HFFc6 (cell line): ENCODE data around the gene LONP2. TPM values are rescaled to one million over a fixed set of nuclear protein-coding genes. Genes with fewer than 3 reads are reported as not detected.

Source experiments
- DNase-seq: peaks from one replicate; pipeline ENCODE4 v3.0.0-alpha.2; 2018
- H3K27ac Mint-ChIP-seq: 2 replicates; pipeline ENCODE4 v1.8.0; 2020; ENCODE audit warnings: mild to moderate bottlenecking, mixed read lengths
- H3K27me3 Mint-ChIP-seq: 2 replicates; pipeline ENCODE4 v1.8.0; 2021; ENCODE audit warnings: mild to moderate bottlenecking, moderate library complexity, mixed read lengths; ENCODE audit not compliant: insufficient read depth
- H3K36me3 Mint-ChIP-seq: 2 replicates; pipeline ENCODE4 v1.8.0; 2021; ENCODE audit warnings: low read depth, mixed read lengths
- H3K4me1 Mint-ChIP-seq: 2 replicates; pipeline ENCODE4 v1.8.0; 2020; ENCODE audit warnings: low read depth, mixed read lengths
- H3K4me3 Mint-ChIP-seq: 2 replicates; pipeline ENCODE4 v1.8.0; 2020; ENCODE audit warnings: mild to moderate bottlenecking, moderate library complexity, mixed read lengths
- H3K9me3 Mint-ChIP-seq: 2 replicates; pipeline ENCODE4 v1.8.0; 2020; ENCODE audit warnings: mild to moderate bottlenecking, mixed read lengths
- total RNA-seq, 6 experiments: library from RNA; stranded (reverse); fragmentation: NEBNext Ultra II Directional; extraction: Animal tissue kit (Norgen Biotek cat#: 25700); gene quantifications; 2 replicates in 1 of 6; 3 replicates in 5 of 6; pipeline ENCODE4 v1.2.3, GENCODE V29; 2021
- TF ChIP-seq, protein P1 (sequence below): fragments of 200-600 bp; sonication (generic); IDR thresholded peaks from 2 replicates; pipeline ENCODE4 v1.5.0; 2021; ENCODE audit warnings: antibody characterized with exemption, mild to moderate bottlenecking

Gene LONP2
- total RNA-seq, 6 experiments from 2014 or later, result 64.3 to 80.1 (median 72.8) TPM

- peak; percentile 49 for DNase-seq
- peak overlapping the region; percentile 1; the same call in 1 of the 2 replicates for H3K27ac Mint-ChIP-seq
- no peak overlapping the region for H3K4me3 Mint-ChIP-seq
- peaks cover 18% of the 10 kb centered on the region for H3K36me3 Mint-ChIP-seq
- H3K27me3 Mint-ChIP-seq, result no peaks in the 10 kb centered on the region
- TF ChIP-seq, protein P1, sequence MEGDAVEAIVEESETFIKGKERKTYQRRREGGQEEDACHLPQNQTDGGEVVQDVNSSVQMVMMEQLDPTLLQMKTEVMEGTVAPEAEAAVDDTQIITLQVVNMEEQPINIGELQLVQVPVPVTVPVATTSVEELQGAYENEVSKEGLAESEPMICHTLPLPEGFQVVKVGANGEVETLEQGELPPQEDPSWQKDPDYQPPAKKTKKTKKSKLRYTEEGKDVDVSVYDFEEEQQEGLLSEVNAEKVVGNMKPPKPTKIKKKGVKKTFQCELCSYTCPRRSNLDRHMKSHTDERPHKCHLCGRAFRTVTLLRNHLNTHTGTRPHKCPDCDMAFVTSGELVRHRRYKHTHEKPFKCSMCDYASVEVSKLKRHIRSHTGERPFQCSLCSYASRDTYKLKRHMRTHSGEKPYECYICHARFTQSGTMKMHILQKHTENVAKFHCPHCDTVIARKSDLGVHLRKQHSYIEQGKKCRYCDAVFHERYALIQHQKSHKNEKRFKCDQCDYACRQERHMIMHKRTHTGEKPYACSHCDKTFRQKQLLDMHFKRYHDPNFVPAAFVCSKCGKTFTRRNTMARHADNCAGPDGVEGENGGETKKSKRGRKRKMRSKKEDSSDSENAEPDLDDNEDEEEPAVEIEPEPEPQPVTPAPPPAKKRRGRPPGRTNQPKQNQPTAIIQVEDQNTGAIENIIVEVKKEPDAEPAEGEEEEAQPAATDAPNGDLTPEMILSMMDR, result peak; percentile 46; the same call in 1 of the 2 replicates
- peaks cover 50% of the 10 kb centered on the region for H3K4me1 Mint-ChIP-seq
- H3K9me3 Mint-ChIP-seq, result no peaks in the 10 kb centered on the region
Measured at GRCh38 chr16:48317614-48318315, 73.7 kb downstream of the LONP2 start.

GRCh38 chr16:48318630-48319029 is 74.5 kb downstream of the LONP2 start:
- DNase-seq, result peak; percentile 13
- H3K27ac Mint-ChIP-seq, result no peak overlapping the region
- H3K36me3 Mint-ChIP-seq, result peaks cover 11% of the 10 kb centered on the region
- no peak overlapping the region for H3K4me3 Mint-ChIP-seq
- H3K9me3 Mint-ChIP-seq, result no peaks in the 10 kb centered on the region
- TF ChIP-seq, protein P1, result no peak
- no peaks in the 10 kb centered on the region for H3K27me3 Mint-ChIP-seq
- peaks cover 53% of the 10 kb centered on the region for H3K4me1 Mint-ChIP-seq

GRCh38 chr16:48321317-48322036 is 77.4 kb downstream of the LONP2 start:
- Mint-ChIP-seq H3K36me3 (peaks cover 9% of the 10 kb centered on the region), H3K4me1 (peaks cover 66% of the 10 kb centered on the region), H3K4me3 (no peak overlapping the region), H3K27ac (peak overlapping the region; percentile 57; the same call in 1 of the 2 replicates), H3K27me3 (peaks cover 1% of the 10 kb centered on the region; the same call in 1 of the 2 replicates), H3K9me3 (no peaks in the 10 kb centered on the region)
- TF ChIP-seq, protein P1, result no peak
- DNase-seq, result peak; percentile 27

DNA sequence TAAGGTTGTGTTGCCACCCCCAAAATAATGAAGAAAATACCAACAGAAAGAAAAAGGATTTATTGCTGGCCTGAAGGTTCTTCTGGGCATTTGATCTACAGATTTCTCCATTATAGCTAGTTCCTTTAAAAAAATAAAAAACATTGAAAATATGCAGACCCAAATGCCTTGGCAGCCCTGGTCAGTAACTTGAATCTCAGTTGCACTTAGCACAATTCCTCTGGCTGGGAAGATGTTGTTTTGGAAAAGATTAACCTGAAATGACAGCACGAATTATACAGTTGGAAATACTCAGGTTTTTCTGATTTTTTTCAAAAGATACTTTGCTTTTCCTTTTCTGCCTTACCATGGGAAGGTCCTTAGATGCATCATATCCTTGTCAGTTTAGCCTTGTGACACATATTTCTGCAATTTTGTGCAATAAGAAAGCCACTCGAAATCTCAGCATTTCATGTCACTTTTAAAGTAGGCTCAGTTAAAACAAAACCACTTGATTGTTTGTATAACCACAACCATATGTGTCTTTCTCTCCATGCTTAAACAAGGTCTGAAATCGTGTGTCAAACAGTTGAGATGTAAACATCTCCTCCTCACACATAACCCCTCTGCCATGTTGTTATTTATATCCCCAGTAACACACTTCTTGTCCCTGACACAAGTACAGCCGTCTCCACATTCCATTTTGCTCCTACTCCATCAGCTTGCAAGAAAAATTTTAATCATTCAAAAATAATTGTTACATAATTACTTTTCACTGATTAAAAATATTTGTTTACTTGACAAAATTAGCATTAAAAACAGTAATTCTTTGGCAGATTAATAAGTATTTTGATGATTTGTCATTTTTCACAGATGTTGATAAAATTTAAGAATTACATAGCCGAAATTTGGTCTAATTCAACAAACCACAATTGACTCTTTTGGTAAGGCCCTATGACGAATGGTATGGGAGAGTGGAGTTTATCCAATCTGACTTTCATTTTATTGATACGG is 80.0 kb downstream of the LONP2 start:
- Mint-ChIP-seq H3K27me3 (peaks cover 1% of the 10 kb centered on the region; the same call in 1 of the 2 replicates), H3K9me3 (no peaks in the 10 kb centered on the region), H3K27ac (peak overlapping the region; percentile 56), H3K36me3 (peaks cover 5% of the 10 kb centered on the region), H3K4me1 (peaks cover 42% of the 10 kb centered on the region), H3K4me3 (no peak overlapping the region)
- peak; percentile 16 for DNase-seq
- TF ChIP-seq, protein P1, result no peak

- no peak for DNase-seq
- no peaks in the 10 kb centered on the region for H3K9me3 Mint-ChIP-seq
- TF ChIP-seq, protein P1, result no peak
- peaks cover 37% of the 10 kb centered on the region for H3K4me1 Mint-ChIP-seq
- peaks cover 1% of the 10 kb centered on the region; the same call in 1 of the 2 replicates for H3K27me3 Mint-ChIP-seq
- H3K4me3 Mint-ChIP-seq, result no peak overlapping the region
- H3K27ac Mint-ChIP-seq, result no peak overlapping the region
- H3K36me3 Mint-ChIP-seq, result peaks cover 5% of the 10 kb centered on the region
Measured at GRCh38 chr16:48326915-48327314, 82.8 kb downstream of the LONP2 start.
